ENCODE results near the gene ZDBF2. TPM values are rescaled to one million over a fixed set of nuclear protein-coding genes. Genes with fewer than 3 reads are reported as not detected.

ZDBF2 gene
- total RNA-seq, 5 donors from 2014 or later (not counting 1 experiment from before 2014, with no cell fraction given): 13.5 to 21.3 (median 14.8) TPM

GRCh38 chr2:206250041-206250897 lies 24.2 kb upstream of the ZDBF2 start:
- H3K27me3 Mint-ChIP-seq: peaks cover 48 to 57% of the 10 kb centered on the region in 2 donors
- CTCF ChIA-PET: interaction anchor here in 1 of 2 donors (0.6 to 1.3 kb wide), 2 partner anchors 14 to 1822 kb away, joined by 3 to 15 read pairs; no protein-coding TSS in a partner anchor

DNA sequence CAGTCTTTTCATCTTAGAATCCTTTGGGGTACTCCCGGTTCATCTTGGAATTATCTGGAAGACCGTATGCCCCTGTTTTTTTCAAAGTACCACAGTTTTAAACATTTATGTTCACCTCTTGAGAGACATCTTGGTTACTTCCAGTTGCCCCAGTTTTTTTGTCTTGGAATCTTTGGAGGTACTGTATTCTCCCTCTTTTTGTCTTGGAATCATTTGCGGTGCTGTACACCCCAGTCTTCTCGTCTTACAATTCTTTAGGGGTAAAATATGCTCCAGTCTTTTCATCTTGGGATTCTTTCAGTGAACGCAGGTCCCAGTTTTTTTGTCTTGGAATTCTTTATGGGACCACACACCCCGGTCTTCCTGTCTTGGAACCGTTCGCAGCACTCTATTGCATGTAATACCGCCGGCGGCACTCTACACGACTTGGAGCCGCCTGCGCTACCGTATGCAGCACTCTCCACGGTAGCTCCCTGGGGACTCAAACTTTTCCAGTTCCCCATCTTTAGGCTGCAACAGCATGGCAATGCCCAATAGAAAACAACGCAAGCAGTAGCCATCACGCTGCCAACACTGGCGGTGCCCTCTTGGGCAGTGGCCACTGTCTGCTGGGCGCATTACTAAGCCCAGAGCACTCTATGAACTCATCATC lies 21.2 kb upstream of the ZDBF2 start:
- Histone ChIP-seq H3K27ac (ENCODE audit: low read length) (no peak overlapping the region), H3K4me1 (ENCODE audit: control insufficient read depth in 1 of 2, extremely low read depth in 1 of 2, insufficient read depth in 2 of 2, low read length in 2 of 2) (peaks cover 0 to 11% of the 10 kb centered on the region in 2 experiments), H3K4me3 (ENCODE audit: control insufficient read depth in 1 of 2, extremely low read depth in 1 of 2, low read length in 1 of 2) (no peak overlapping the region), H3K9me3 (no peaks in the 10 kb centered on the region), H3K27me3 (replicated peaks in 1 of 2; ENCODE audit: control insufficient read depth in 2 of 2, extremely low read depth in 1 of 2, insufficient read depth in 2 of 2, low read length in 1 of 2) (peaks cover 9 to 44% of the 10 kb centered on the region in 2 experiments), H3K36me3 (ENCODE audit: control insufficient read depth in 2 of 2, extremely low read depth in 1 of 2, insufficient read depth in 1 of 2, low read length in 1 of 2) (no peaks in the 10 kb centered on the region)
- WGBS (ENCODE audit: insufficient coverage): 53% methylated on average over 19 of the region's 20 CpGs
- CTCF ChIA-PET: no interaction called here
- H3K27ac Mint-ChIP-seq: no peak overlapping the region
- no peaks in the 10 kb centered on the region for H3K36me3 Mint-ChIP-seq
- peaks cover 10 to 15% (median 11%) of the 10 kb centered on the region in 3 donors for H3K4me1 Mint-ChIP-seq
- H3K9me3 Mint-ChIP-seq: peaks cover 0 to 5% (median 0%) of the 10 kb centered on the region in 3 donors
- ATAC-seq (replicated peaks in 1 of 4) (no peak), DNase-seq (no peak)
- POLR2A ChIA-PET: no interaction called here
- peaks cover 55 to 73% of the 10 kb centered on the region in 2 donors for H3K27me3 Mint-ChIP-seq
- H3K4me3 Mint-ChIP-seq: no peak overlapping the region

More at GRCh38 chr2:206250041-206250897, 24.2 kb upstream of the ZDBF2 start:
- H3K4me3 Mint-ChIP-seq: peak overlapping the region; percentile 70 to 77 (median 75)
- Histone ChIP-seq H3K4me3 (ENCODE audit: control insufficient read depth in 1 of 2, extremely low read depth in 1 of 2, low read length in 1 of 2) (peak overlapping the region; percentile 23 to 26), H3K36me3 (ENCODE audit: control insufficient read depth in 2 of 2, extremely low read depth in 1 of 2, insufficient read depth in 1 of 2, low read length in 1 of 2) (no peaks in the 10 kb centered on the region), H3K4me1 (ENCODE audit: control insufficient read depth in 1 of 2, extremely low read depth in 1 of 2, insufficient read depth in 2 of 2, low read length in 2 of 2) (peaks cover 0 to 11% of the 10 kb centered on the region in 2 experiments), H3K27me3 (replicated peaks in 1 of 2; ENCODE audit: control insufficient read depth in 2 of 2, extremely low read depth in 1 of 2, insufficient read depth in 2 of 2, low read length in 1 of 2) (peaks cover 5 to 25% of the 10 kb centered on the region in 2 experiments), H3K27ac (ENCODE audit: low read length) (no peak overlapping the region), H3K9me3 (no peaks in the 10 kb centered on the region)
- peaks cover 10 to 17% (median 11%) of the 10 kb centered on the region in 3 donors for H3K4me1 Mint-ChIP-seq
- DNase-seq (peak in 1 of 35 experiments; percentile 9), ATAC-seq (replicated peaks in 1 of 4) (peak in 1 of 4 experiments; percentile 50)
- POLR2A ChIA-PET: no interaction called here
- no peaks in the 10 kb centered on the region for H3K36me3 Mint-ChIP-seq
- 56% methylated on average over 21 of the region's 45 CpGs for WGBS (ENCODE audit: insufficient coverage)
- peaks cover 0 to 5% (median 0%) of the 10 kb centered on the region in 3 donors for H3K9me3 Mint-ChIP-seq
- no peak overlapping the region for H3K27ac Mint-ChIP-seq

- DNase-seq: no peak
- ChIA-PET CTCF (no interaction called here), POLR2A (no interaction called here)
- Histone ChIP-seq H3K9me3 (no peaks in the 10 kb centered on the region), H3K4me3 (ENCODE audit: control insufficient read depth in 1 of 2, extremely low read depth in 1 of 2, low read length in 1 of 2) (no peak overlapping the region), H3K36me3 (ENCODE audit: control insufficient read depth in 2 of 2, extremely low read depth in 1 of 2, insufficient read depth in 1 of 2, low read length in 1 of 2) (no peaks in the 10 kb centered on the region), H3K4me1 (ENCODE audit: control insufficient read depth in 1 of 2, extremely low read depth in 1 of 2, insufficient read depth in 2 of 2, low read length in 2 of 2) (peaks cover 0 to 11% of the 10 kb centered on the region in 2 experiments), H3K27me3 (replicated peaks in 1 of 2; ENCODE audit: control insufficient read depth in 2 of 2, extremely low read depth in 1 of 2, insufficient read depth in 2 of 2, low read length in 1 of 2) (peaks cover 9 to 49% of the 10 kb centered on the region in 2 experiments), H3K27ac (ENCODE audit: low read length) (no peak overlapping the region)
- H3K36me3 Mint-ChIP-seq: no peaks in the 10 kb centered on the region
- no peak overlapping the region for H3K4me3 Mint-ChIP-seq
- 25% methylated on average over 1 of the region's 5 CpGs for WGBS (ENCODE audit: insufficient coverage)
- H3K27ac Mint-ChIP-seq: peak overlapping the region in 1 of 2 donors; percentile 44
- peaks cover 0 to 5% (median 0%) of the 10 kb centered on the region in 3 donors for H3K9me3 Mint-ChIP-seq
- H3K27me3 Mint-ChIP-seq: peaks cover 55 to 75% of the 10 kb centered on the region in 2 donors
- no peak for ATAC-seq (replicated peaks in 1 of 4)
- peaks cover 10 to 15% (median 11%) of the 10 kb centered on the region in 3 donors for H3K4me1 Mint-ChIP-seq
Observed at GRCh38 chr2:206253777-206254166, 20.7 kb upstream of the ZDBF2 start.

DNA sequence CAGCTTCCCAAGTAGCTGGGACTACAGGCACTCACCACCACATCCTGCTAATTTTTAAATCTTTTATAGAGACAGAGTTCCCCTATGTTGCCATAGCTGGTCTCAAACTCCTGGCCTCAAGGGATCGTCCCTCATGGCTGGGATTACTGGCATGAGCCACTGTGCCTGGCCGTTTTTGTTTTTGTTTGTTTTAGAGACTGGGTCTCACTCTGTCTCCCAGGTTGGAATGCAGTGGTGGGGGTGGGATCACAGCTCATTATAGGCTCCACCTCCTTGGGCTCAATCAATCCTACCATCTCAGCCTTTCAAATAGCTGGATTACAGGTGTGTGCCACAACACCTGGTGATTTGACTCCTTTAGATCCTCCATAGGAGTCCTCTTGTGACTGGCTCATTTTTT lies 19.5 kb upstream of the ZDBF2 start:
- Histone ChIP-seq H3K27me3 (replicated peaks in 1 of 2; ENCODE audit: control insufficient read depth in 2 of 2, extremely low read depth in 1 of 2, insufficient read depth in 2 of 2, low read length in 1 of 2) (peaks cover 12 to 51% of the 10 kb centered on the region in 2 experiments), H3K27ac (ENCODE audit: low read length) (no peak overlapping the region), H3K4me1 (ENCODE audit: control insufficient read depth in 1 of 2, extremely low read depth in 1 of 2, insufficient read depth in 2 of 2, low read length in 2 of 2) (peaks cover 0 to 8% of the 10 kb centered on the region in 2 experiments), H3K36me3 (ENCODE audit: control insufficient read depth in 2 of 2, extremely low read depth in 1 of 2, insufficient read depth in 1 of 2, low read length in 1 of 2) (no peaks in the 10 kb centered on the region), H3K9me3 (no peaks in the 10 kb centered on the region), H3K4me3 (ENCODE audit: control insufficient read depth in 1 of 2, extremely low read depth in 1 of 2, low read length in 1 of 2) (no peak overlapping the region)
- H3K36me3 Mint-ChIP-seq: no peaks in the 10 kb centered on the region
- ATAC-seq (replicated peaks in 1 of 4): no peak
- CTCF ChIA-PET: interaction anchor here in 1 of 2 donors (0.6 to 0.7 kb wide), 2 partner anchors 11 to 1352 kb away, joined by 3 to 10 read pairs; no protein-coding TSS in a partner anchor
- peaks cover 8 to 19% (median 9%) of the 10 kb centered on the region in 3 donors for H3K4me1 Mint-ChIP-seq
- no peak overlapping the region for H3K4me3 Mint-ChIP-seq
- H3K27ac Mint-ChIP-seq: no peak overlapping the region
- no peak for DNase-seq
- POLR2A ChIA-PET: no interaction called here
- H3K9me3 Mint-ChIP-seq: peaks cover 0 to 5% (median 0%) of the 10 kb centered on the region in 3 donors
- peaks cover 56 to 74% of the 10 kb centered on the region in 2 donors for H3K27me3 Mint-ChIP-seq
- WGBS (ENCODE audit: insufficient coverage): no CpG with 5 or more reads among the region's 2 CpGs

GRCh38 chr2:206256706-206257205 lies 17.7 kb upstream of the ZDBF2 start:
- no peak overlapping the region for H3K27ac ChIP-seq (ENCODE audit: low read length)
- no peak overlapping the region for H3K27ac Mint-ChIP-seq
- 42% methylated on average over 4 of the region's 7 CpGs for WGBS (ENCODE audit: insufficient coverage)
- no peaks in the 10 kb centered on the region for H3K9me3 ChIP-seq
- no peak overlapping the region for H3K4me3 Mint-ChIP-seq
- H3K4me3 ChIP-seq (ENCODE audit: control insufficient read depth in 1 of 2, extremely low read depth in 1 of 2, low read length in 1 of 2): no peak overlapping the region
- CTCF ChIA-PET: no interaction called here
- H3K4me1 ChIP-seq (ENCODE audit: control insufficient read depth in 1 of 2, extremely low read depth in 1 of 2, insufficient read depth in 2 of 2, low read length in 2 of 2): no peaks in the 10 kb centered on the region
- H3K4me1 Mint-ChIP-seq: peaks cover 0 to 6% (median 0%) of the 10 kb centered on the region in 3 donors
- no peaks in the 10 kb centered on the region for H3K36me3 Mint-ChIP-seq
- DNase-seq: no peak
- POLR2A ChIA-PET: interaction anchor here in 1 of 2 donors (0.6 kb wide), 1 partner anchor 11 kb away, joined by 3 read pairs; no protein-coding TSS in a partner anchor
- peaks cover 58 to 74% of the 10 kb centered on the region in 2 donors for H3K27me3 Mint-ChIP-seq
- H3K36me3 ChIP-seq (ENCODE audit: control insufficient read depth in 2 of 2, extremely low read depth in 1 of 2, insufficient read depth in 1 of 2, low read length in 1 of 2): no peaks in the 10 kb centered on the region
- peaks cover 0 to 5% (median 0%) of the 10 kb centered on the region in 3 donors for H3K9me3 Mint-ChIP-seq
- no peak for ATAC-seq (replicated peaks in 1 of 4)
- H3K27me3 ChIP-seq (replicated peaks in 1 of 2; ENCODE audit: control insufficient read depth in 2 of 2, extremely low read depth in 1 of 2, insufficient read depth in 2 of 2, low read length in 1 of 2): peaks cover 17 to 59% of the 10 kb centered on the region in 2 experiments

GRCh38 chr2:206257350-206257749 lies 17.1 kb upstream of the ZDBF2 start:
- peak overlapping the region in 1 of 2 donors; percentile 24 for H3K27ac Mint-ChIP-seq
- POLR2A ChIA-PET: no interaction called here
- Histone ChIP-seq H3K27ac (ENCODE audit: low read length) (no peak overlapping the region), H3K4me1 (ENCODE audit: control insufficient read depth in 1 of 2, extremely low read depth in 1 of 2, insufficient read depth in 2 of 2, low read length in 2 of 2) (no peaks in the 10 kb centered on the region), H3K4me3 (ENCODE audit: control insufficient read depth in 1 of 2, extremely low read depth in 1 of 2, low read length in 1 of 2) (no peak overlapping the region), H3K9me3 (no peaks in the 10 kb centered on the region), H3K36me3 (ENCODE audit: control insufficient read depth in 2 of 2, extremely low read depth in 1 of 2, insufficient read depth in 1 of 2, low read length in 1 of 2) (no peaks in the 10 kb centered on the region), H3K27me3 (replicated peaks in 1 of 2; ENCODE audit: control insufficient read depth in 2 of 2, extremely low read depth in 1 of 2, insufficient read depth in 2 of 2, low read length in 1 of 2) (peaks cover 19 to 63% of the 10 kb centered on the region in 2 experiments)
- H3K4me1 Mint-ChIP-seq: peaks cover 0 to 4% (median 0%) of the 10 kb centered on the region in 3 donors
- H3K4me3 Mint-ChIP-seq: no peak overlapping the region
- peaks cover 55 to 75% of the 10 kb centered on the region in 2 donors for H3K27me3 Mint-ChIP-seq
- no peak for ATAC-seq (replicated peaks in 1 of 4)
- 62% methylated on average over 12 of the region's 14 CpGs for WGBS (ENCODE audit: insufficient coverage)
- DNase-seq: no peak
- CTCF ChIA-PET: no interaction called here
- no peaks in the 10 kb centered on the region for H3K36me3 Mint-ChIP-seq
- H3K9me3 Mint-ChIP-seq: peaks cover 0 to 5% (median 0%) of the 10 kb centered on the region in 3 donors
